IPS-20b (cell line): Measurements from ENCODE around the gene RAB40C.

ENCODE experiments used
- H3K27ac ChIP-seq: one replicate; pipeline ENCODE4 v1.5.1; 2013; ENCODE audit warnings: low read length
- H3K27me3 ChIP-seq: 2 replicates; pipeline ENCODE4 v1.6.1; 2013; ENCODE audit warnings: mild to moderate bottlenecking, low read length, inconsistent platforms; ENCODE audit not compliant: insufficient read depth
- H3K36me3 ChIP-seq: 2 replicates; pipeline ENCODE4 v1.6.1; 2013; ENCODE audit warnings: low read depth, mild to moderate bottlenecking, inconsistent platforms, low read length, moderate library complexity; ENCODE audit not compliant: insufficient read depth
- H3K4me1 ChIP-seq: 2 replicates; pipeline ENCODE4 v1.6.1; 2013; ENCODE audit warnings: mild to moderate bottlenecking, control low read depth, inconsistent platforms, low read length, moderate library complexity; ENCODE audit not compliant: insufficient read depth
- H3K4me3 ChIP-seq: 2 replicates; pipeline ENCODE4 v1.5.1; 2013; ENCODE audit warnings: mild to moderate bottlenecking, low read length, inconsistent platforms
- H3K9ac ChIP-seq: 2 replicates; pipeline ENCODE4 v1.6.1; 2013; ENCODE audit warnings: low read depth, mild to moderate bottlenecking, inconsistent platforms, low read length, moderate library complexity
- H3K9me3 ChIP-seq: 2 replicates; pipeline ENCODE4 v1.6.1; 2013; ENCODE audit warnings: mild to moderate bottlenecking, low read depth, low read length, inconsistent platforms; ENCODE audit not compliant: insufficient read depth

Gene RAB40C

GRCh38 chr16:578870-579405, 10.9 kb upstream of the RAB40C start:
- H3K9me3 ChIP-seq = no peaks in the 10 kb centered on the region
- H3K9ac ChIP-seq = no peak overlapping the region
- peaks cover 9% of the 10 kb centered on the region for H3K27me3 ChIP-seq
- peaks cover 4% of the 10 kb centered on the region; the same call in 1 of the 2 replicates for H3K4me1 ChIP-seq
- peak overlapping the region; percentile 55 for H3K4me3 ChIP-seq
- H3K36me3 ChIP-seq = 0 out of 2 replicates have a peak, but pooled peaks cover 6% of the 10 kb centered on the region
- no peak overlapping the region for H3K27ac ChIP-seq

DNA sequence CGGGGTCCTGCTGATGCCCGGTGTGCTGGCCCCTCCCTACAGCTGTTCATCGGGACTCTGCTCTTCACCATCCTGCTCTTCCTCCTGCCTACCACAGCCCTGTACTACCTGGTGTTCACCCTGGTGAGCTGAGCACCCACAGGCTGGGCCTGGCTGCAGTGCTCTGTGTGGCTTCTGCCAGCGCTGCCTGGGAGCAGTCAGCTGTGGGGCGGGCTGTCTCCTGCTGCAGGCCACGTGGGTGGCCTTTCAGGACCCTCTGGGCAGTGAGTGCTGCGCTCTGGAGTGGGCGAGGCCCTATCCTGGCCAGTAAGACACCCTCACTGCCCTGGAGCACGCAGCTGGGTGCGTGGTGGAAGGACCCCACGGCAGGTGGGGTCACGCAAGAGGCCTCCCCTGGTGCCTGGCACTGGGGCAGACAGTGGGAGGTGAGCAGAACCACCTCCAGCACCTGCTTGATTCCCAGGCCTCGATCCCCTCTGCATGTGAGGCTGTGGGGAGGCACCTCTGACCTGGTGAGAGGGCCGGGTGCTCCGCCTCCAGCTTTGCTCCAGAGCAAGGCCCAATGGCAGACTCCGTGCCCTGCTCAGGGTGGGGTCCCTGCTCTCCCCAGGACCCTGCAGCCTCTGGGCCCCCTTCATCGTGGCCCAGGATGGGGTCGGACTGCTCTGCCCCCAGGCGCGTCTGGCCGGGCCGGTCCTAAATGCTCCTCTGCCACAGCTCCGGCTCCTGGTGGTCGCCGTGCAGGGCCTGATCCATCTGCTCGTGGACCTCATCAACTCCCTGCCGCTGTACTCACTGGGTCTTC, 9.5 kb upstream of the RAB40C start:
- Histone ChIP-seq H3K4me1 (peaks cover 4% of the 10 kb centered on the region; the same call in 1 of the 2 replicates), H3K27me3 (peaks cover 16% of the 10 kb centered on the region), H3K9ac (no peak overlapping the region)

GRCh38 chr16:580946-581498, 8.8 kb upstream of the RAB40C start:
- Histone ChIP-seq H3K36me3 (no peaks in the 10 kb centered on the region), H3K9me3 (no peaks in the 10 kb centered on the region), H3K4me3 (no peak overlapping the region), H3K27ac (no peak overlapping the region), H3K4me1 (peaks cover 4% of the 10 kb centered on the region; the same call in 1 of the 2 replicates), H3K9ac (no peak overlapping the region), H3K27me3 (peaks cover 23% of the 10 kb centered on the region)

More for the DNA sequence above, 9.5 kb upstream of the RAB40C start:
- no peaks in the 10 kb centered on the region for H3K36me3 ChIP-seq
- H3K27ac ChIP-seq = no peak overlapping the region
- H3K4me3 ChIP-seq = no peak overlapping the region
- H3K9me3 ChIP-seq = no peaks in the 10 kb centered on the region

- peaks cover 35% of the 10 kb centered on the region for H3K27me3 ChIP-seq
- no peaks in the 10 kb centered on the region for H3K9me3 ChIP-seq
- H3K4me3 ChIP-seq = no peak overlapping the region
- H3K36me3 ChIP-seq = no peaks in the 10 kb centered on the region
- no peak overlapping the region for H3K27ac ChIP-seq
- no peak overlapping the region for H3K9ac ChIP-seq
- peaks cover 4% of the 10 kb centered on the region; the same call in 1 of the 2 replicates for H3K4me1 ChIP-seq
Observed at GRCh38 chr16:582218-582613, 7.7 kb upstream of the RAB40C start.

GRCh38 chr16:582614-583331, 7.1 kb upstream of the RAB40C start:
- no peak overlapping the region for H3K27ac ChIP-seq
- H3K27me3 ChIP-seq = peaks cover 40% of the 10 kb centered on the region
- no peaks in the 10 kb centered on the region for H3K36me3 ChIP-seq
- H3K9ac ChIP-seq = no peak overlapping the region
- H3K4me1 ChIP-seq = peaks cover 4% of the 10 kb centered on the region; the same call in 1 of the 2 replicates
- no peaks in the 10 kb centered on the region for H3K9me3 ChIP-seq
- H3K4me3 ChIP-seq = no peak overlapping the region

DNA sequence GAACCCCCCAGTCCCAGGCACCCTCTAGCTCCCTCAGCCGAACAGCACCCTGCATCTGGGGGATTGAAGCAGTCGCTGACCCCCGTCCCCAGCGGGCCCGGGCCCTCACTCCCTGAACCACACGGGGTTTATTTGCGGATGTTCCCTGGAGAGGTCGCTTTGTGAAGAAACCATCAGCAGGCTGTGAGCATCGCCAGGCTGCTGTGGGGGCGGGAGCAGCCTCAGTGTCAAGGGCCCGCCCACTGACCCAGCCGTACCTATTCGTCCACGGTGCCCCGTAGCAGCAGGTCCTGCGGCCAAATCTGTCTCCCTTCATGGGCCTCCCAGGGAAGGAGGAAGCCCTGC, 6.4 kb upstream of the RAB40C start:
- H3K9me3 ChIP-seq = no peaks in the 10 kb centered on the region
- no peak overlapping the region for H3K9ac ChIP-seq
- peaks cover 45% of the 10 kb centered on the region for H3K27me3 ChIP-seq
- no peak overlapping the region for H3K27ac ChIP-seq
- peaks cover 4% of the 10 kb centered on the region; the same call in 1 of the 2 replicates for H3K4me1 ChIP-seq
- peak overlapping the region; percentile 47; the same call in 1 of the 2 replicates for H3K4me3 ChIP-seq
- H3K36me3 ChIP-seq = no peaks in the 10 kb centered on the region

GRCh38 chr16:583815-584591, 5.9 kb upstream of the RAB40C start:
- Histone ChIP-seq H3K9me3 (no peaks in the 10 kb centered on the region), H3K9ac (no peak overlapping the region), H3K4me3 (peak overlapping the region; percentile 47; the same call in 1 of the 2 replicates), H3K27me3 (peaks cover 45% of the 10 kb centered on the region), H3K36me3 (no peaks in the 10 kb centered on the region), H3K27ac (no peak overlapping the region), H3K4me1 (peaks cover 4% of the 10 kb centered on the region; the same call in 1 of the 2 replicates)

DNA sequence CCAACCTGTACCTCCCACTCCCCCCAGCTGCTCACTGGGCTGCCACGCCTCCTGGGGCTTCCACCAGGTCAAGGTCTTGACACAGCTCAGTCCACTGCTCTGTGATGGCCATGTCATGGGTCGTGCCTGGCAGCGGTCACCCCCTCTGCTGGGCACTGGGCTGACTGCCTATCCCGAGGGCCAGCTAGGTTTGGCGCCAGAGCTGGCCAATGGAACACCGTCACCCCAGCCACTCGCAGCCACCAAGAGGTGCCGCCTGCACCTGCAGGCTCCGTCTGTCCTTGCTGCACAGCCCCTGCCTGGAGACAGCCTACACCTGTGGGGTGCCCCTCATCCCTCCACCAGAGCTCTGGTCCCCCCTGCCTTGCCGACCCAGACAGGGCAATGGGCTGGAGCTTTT, 4.5 kb upstream of the RAB40C start:
- Histone ChIP-seq H3K27me3 (peaks cover 45% of the 10 kb centered on the region), H3K27ac (no peak overlapping the region), H3K9me3 (no peaks in the 10 kb centered on the region), H3K4me3 (no peak overlapping the region), H3K4me1 (peaks cover 4% of the 10 kb centered on the region; the same call in 1 of the 2 replicates), H3K9ac (no peak overlapping the region), H3K36me3 (no peaks in the 10 kb centered on the region)

DNA sequence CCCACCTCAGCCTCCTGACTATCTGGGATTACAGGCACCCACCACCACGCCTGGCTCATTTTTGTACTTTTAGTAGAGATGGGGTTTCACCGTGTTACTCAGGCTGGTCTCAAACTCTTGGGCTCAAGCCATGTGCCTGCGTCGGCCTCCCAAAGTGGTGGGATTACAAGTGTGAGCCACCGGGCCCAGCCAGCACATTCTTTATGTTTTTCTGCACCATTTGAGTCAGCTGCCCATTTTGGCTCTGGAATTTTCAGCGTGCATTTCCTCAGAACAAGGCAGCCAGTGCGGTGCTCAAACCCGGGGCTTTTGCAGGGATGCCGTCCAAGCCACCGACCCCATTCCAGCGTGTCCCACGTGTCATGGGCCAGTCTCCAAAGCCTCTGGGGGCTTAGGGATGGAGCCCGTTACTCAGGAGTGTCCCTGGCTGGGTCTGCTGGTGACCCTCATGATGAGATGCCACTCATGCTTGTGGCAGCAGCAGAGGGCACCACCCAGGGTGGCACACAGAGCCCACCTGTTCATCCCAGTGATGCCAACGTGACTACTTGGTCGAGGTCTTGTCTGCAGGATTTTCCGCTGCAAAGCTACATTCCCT, 3.7 kb upstream of the RAB40C start:
- no peaks in the 10 kb centered on the region for H3K36me3 ChIP-seq
- H3K27ac ChIP-seq = no peak overlapping the region
- H3K4me1 ChIP-seq = peaks cover 4% of the 10 kb centered on the region; the same call in 1 of the 2 replicates

DNA sequence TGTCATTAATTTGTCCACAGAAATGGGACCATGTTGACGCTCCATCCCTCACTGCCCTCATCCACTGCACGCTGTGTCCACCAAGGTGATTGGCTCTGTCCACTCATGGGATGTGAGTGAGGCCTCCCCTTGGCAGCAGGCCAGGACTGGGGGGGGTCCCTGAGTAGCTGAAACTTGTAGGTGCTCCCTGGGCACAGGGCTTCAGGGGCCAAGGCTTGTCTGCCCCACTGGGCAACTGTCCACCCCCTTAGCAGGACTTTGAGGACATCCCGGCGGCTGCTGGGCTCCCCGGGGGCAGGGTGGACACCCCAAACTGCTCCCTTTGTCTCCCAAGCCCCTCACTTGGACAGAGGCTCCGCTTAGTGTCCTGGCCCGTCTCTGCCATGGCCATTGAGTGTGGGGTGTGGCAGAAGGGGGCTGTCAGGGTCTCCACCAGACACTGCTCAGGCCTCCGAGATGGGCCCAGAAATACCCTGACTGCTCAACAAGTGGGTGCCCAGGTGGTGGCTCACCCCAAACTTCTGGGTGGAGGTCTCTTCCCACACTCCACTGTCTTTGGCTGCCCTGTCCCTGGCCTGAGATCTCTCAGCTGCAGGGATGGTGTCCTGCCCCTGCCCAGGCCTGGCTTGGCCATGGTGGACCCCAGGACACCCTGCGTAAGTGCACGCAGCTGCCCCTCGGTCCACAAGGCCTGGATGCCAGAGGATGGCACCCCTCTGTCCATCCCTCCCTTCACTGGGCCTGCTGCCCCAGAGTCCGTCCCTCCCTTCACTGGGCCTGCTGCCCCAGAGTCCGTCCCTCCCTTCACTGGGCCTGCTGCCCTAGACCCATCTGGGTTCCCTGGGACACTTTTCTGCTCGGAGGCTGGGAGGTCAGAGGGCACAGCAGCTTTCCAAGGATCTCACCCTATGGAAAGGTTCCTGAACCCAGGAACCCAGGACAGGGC, 2.9 kb upstream of the RAB40C start:
- H3K27ac ChIP-seq = no peak overlapping the region
- no peaks in the 10 kb centered on the region for H3K36me3 ChIP-seq
- peaks cover 4% of the 10 kb centered on the region; the same call in 1 of the 2 replicates for H3K4me1 ChIP-seq
- no peak overlapping the region for H3K9ac ChIP-seq
- H3K4me3 ChIP-seq = peak overlapping the region; percentile 95; the same call in 1 of the 2 replicates
- H3K9me3 ChIP-seq = no peaks in the 10 kb centered on the region
- H3K27me3 ChIP-seq = peaks cover 61% of the 10 kb centered on the region

More for the DNA sequence above, 3.7 kb upstream of the RAB40C start:
- no peaks in the 10 kb centered on the region for H3K9me3 ChIP-seq
- no peak overlapping the region for H3K9ac ChIP-seq
- H3K4me3 ChIP-seq = no peak overlapping the region
- peaks cover 53% of the 10 kb centered on the region for H3K27me3 ChIP-seq
